Measurements from ENCODE around the gene GOLGA6C.
"Not testable (repeated sequence)": the region's sequence is repeated elsewhere in the genome, so short reads cannot be mapped to it uniquely, and the experiment has no call there.

GOLGA6C gene, protein sequence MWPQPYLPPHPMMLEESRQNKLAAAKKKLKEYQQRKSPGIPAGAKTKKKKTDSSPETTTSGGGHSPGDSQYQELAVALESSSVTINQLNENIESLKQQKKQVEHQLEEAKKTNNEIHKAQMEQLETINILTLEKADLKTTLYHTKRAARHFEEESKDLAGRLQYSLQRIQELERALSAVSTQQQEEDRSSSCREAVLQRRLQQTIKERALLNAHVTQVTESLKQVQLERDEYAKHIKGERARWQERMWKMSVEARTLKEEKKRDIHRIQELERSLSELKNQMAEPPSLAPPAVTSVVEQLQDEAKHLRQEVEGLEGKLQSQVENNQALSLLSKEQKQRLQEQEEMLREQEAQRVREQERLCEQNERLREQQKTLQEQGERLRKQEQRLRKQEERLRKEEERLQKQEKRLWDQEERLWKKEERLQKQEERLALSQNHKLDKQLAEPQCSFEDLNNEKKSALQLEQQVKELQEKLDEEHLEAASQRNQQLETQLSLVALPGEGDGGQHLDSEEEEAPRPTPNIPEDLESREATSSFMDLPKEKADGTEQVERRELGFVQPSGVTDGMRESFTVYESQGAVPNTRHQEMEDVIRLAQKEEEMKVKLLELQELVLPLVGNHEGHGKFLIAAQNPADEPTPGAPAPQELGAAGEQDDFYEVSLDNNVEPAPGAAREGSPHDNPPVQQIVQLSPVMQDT

DNA sequence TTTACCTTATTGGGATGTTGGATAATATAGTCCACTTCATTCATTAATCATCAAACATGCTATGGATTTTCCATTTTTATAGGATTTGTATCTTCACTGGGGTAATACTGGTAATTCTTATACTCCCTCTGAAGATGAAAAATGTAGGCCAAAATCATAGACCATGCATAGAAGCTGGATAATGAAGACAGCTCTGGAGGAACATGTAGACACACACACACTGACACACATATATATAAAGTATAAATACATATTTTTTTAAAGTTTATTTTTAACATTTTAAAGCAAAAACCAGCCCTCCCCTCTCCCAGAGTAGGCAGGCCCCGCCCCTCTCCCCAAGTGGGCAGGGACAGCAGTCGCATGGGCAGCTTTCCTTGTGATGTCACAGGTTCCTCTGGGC lies at the start of gene GOLGA6C:
GOLGA6C (plus strand) TSS at position 301 of the 400 bp plus-strand sequence. CDS start 265 bp downstream, outside the sequence.
- DNase-seq (ENCODE audit: low read depth): not testable (repeated sequence)

DNA sequence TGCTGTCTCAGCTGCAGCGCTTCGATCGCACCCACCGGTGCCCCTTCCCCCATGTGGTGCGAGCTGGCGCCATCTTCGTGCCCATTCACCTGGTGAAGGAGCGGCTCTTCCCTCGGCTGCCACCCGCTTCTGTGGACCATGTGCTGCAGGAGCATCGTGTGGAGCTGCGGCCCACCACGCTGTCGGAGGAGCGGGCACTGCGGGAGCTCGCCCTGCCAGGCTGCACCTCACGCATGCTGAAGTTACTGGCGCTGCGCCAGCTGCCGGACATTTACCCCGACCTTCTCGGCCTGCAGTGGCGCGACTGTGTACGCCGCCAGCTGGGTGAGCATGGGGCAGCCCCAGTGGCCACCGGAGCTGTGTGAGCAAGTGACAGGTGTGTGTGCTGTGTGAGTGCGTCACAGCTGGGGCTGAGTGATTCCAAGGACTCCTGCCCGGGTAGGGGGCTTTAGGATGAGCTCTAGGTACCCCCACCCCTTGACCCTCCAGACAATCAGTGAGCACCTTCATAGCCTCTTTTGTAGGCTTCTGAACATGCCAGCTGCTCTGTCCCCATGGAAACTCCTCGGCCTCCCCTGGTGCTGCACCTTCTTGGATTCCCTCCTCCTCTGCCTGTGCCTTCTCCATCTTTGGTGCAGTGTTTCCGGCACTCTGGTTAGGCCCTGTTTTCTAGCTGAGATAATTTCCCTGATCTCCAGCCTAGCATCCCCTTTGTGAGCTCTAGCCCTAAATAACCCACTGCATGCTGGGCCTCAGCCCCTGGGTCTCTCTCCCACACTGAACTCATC lies 49.4 kb upstream of the GOLGA6C start:
- no peak for DNase-seq (ENCODE audit: low read depth)

DNA sequence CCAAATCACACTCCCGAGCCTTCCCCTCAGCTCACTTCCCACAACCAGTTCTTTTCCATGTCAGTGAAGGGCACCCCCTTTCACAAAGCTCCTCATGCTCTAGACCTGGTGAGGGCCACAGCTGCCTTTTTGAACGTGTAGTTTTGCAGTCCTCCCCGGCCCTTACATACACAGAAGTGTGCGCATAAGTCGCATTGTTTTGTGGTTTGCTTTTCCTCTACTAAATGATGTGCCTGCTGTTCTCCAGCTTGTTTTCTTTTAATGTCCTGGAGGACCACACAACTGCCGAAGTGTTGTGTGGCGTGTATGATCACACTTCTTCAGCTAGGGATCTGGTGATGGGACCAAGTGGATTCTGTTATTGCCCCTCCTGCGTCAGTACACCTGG lies 48.9 kb upstream of the GOLGA6C start:
- DNase-seq (ENCODE audit: low read depth): no peak

DNA sequence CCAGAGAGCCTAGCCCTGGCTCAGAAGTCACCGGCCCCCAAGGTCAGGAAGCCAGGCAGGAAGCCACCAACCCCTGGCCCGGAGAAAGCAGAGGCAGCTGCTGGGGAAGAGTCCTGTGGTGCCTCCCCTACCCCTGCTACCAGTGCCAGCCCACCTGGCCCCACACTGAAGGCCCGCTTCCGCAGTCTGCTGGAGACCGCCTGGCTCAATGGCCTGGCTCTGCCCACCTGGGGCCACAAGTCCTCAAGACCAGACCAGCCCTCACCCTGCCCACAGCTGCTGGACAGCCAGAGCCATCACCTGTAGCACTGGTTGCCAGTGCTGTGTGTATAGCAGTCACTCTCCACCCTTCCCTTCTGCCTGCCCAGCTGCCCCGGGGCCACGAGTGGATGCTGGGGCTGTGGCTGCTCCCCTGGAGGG lies 47.3 kb upstream of the GOLGA6C start:
- no peak for DNase-seq (ENCODE audit: low read depth)

DNA sequence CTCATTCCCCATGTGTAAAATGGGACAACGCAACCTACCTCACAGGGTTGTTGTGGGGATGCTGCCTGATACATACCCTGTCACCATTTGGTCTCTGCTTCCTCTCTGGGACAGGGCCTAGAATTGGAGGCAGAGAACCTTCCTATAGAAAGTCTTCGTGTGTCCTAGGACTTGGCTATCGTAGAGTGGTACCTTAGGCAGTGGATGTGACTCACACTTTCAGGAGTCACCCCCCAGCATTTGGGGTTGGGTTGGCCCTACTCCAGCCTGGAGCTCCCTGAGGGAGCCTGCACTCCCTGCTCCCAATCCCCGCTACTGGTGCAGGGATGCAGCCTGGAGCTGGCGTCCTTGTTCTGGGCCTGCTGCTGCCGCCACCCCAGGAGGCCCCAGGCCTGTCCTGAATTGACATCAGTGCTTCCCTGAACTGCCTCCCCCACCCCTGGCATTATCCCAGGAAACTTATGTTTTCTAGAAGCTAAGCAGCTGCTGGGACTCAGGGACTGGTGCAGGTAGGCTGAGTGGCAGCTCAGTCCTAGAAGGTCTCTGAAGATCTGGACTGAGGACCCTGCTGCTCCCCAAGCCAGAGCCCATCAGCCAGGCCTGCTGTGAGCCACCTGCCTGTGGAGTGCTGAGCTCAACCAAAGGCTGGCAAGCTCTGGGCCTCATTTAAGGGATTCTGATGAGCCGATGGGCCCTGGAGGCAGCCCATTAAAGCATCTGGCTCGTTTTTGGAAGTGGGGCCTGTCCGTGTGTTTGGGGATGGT lies 46.5 kb upstream of the GOLGA6C start:
- no peak for DNase-seq (ENCODE audit: low read depth)

DNA sequence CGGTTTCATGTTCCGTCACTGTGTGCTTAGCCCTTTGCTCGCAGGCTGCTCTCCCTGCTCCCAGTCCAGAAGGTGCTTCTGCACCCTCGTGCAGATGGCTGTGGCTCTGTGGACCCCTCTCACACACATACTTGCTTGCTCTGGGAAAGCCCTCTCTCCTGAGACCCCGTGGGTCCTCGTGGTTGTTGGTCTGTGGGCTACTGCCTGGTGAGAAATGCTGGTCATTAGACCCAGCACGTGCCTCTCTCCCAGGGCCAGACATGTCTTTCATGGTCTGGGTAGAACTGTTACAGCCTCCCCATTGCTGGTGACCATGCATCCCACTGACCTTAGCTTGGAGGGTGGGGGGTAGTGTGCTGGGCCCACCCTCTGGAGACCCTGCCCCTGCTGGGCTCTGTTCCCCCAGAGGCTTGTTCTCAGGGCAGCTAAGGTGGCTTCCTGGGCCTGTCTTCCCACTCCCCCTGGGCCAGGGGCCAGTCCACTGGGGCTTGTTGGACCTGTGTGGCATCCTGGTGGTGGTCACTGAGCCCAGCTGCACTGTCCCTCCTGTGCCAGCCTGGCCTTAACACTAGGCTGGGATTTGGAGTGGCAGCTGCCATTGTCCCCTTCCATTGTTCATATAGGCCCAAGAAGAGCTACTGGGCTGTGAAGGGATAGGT lies 45.8 kb upstream of the GOLGA6C start:
- no peak for DNase-seq (ENCODE audit: low read depth)

DNA sequence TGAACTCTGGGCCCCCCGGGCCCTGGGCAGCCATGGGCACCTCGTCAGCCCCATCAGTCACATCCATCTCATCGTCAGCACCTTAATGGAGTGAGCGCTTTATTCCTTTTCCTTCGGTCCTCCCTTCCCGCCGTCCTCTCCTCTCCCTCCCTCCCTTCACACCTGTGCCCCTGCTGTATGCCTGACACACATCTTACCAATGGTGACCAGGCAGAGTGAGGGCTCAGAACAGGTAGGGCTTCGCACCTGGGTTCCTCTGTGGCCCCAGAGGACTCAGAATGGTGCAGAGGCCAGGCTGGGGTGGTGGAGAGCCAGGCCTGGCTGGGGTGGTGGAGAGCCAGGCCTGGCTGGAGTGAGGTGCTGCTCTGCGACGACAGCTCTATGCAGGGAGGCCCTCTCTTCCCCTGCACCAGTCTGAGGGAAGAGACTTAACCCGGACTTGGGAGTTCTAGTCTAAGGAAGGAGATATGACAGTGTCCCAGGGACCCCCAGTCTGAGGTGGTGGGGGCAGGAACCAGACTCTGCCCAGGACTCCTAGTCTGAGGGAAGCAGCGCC lies 44.8 kb upstream of the GOLGA6C start:
- no peak for DNase-seq (ENCODE audit: low read depth)

DNA sequence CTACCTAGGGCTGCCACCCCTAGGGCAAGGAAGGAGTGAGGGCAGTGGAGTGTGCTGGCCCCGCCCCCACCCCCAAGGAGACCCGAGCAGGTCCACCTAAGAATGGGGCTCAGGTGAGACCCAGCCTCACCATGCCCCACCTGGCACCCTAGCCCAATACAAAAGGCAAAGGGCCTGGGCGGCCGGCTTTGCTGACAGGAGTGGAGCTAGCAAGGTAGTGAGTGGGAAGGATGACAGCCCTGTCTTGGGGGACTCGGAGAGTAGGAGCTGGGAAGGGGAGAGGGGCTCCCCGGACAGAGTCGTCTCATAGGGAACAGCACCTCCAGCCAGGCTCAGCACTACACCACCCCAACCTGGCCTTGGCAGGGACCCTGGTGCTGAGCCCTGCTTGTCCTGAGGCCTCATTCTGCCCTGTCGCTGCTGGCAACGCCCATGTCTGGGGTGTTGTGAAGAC lies 44.3 kb upstream of the GOLGA6C start:
- no peak for DNase-seq (ENCODE audit: low read depth)

DNA sequence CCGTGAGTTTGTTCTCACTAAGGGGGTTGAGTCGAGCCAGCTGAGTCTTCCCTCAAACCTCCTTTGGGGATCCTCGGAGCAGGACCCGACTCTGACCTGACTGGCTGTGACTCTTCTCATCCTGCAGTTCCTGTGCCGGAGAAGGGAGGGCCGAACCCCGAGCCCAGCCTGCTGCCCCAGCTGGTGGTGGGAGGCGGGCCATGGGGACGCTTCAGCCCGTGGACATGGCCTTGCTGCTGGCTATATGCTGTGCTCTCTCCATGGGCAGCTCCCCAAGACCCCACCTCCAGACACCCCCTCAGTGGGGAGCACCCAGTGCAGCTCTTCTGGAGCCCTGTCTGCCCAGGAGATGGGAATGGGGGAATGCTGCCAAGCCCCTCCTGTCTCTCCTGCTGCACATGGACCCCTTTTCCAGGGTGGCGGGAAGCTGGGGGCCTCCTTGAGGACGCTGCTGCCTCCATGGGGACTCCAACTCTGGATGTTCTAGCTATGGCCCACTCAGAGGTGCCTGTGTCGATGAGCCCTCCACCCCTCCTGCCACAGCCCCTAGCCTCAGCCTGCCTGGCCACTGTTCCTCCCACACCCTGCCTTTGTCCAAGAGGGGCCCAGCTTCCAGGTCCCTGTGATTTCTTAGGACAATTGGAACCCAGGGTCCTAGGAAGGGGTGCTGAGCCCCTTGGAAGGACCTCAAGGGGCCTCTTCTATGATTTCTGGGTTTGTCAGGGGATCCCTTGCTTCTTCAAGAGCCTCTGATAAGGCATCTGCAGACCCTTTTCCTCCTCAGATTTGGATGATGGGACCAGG lies 43.6 kb upstream of the GOLGA6C start:
- no peak for DNase-seq (ENCODE audit: low read depth)

DNA sequence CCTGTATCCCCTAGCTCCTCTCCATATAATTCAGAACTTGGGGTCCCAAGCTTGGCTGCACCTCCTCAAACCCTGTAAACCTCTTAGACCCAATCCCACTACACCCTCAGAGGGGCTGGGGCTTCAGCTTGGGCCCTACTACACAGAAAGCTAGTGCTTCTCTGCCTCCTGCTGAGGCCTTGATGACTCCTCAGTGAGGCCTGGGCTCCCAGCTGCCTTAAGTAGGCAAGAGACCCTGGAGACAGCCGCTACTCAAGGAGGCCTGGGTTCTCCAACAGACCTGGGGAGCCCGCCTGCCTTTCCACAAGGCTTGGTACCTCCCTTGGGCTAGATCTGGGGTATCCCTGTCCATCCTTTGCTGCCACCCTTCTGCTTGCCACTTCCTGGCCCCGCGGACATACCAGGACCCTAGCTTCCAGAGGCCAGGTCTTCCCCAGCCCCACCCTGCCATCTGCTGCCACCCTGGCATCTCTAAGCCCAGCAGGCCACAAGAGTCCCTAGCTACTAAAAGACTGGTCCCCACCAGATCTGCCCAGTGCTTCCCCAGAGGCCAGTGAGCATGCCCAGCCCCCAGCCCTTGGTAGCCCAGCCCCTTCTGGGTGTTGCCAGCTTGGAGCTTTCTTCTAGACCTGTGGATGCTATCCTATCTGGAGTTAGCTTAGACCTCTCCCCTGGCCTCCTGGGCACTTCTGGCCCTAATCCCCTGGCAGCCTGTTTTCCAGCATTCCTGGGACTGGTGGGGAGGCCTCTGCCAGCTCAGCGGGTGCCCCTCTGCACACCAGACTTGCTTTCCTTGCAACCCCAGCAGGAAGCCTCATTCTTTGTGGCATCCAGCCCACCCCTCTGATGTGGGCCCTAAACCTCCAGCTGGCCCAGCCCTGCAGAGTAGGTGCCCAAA lies 42.8 kb upstream of the GOLGA6C start:
- DNase-seq (ENCODE audit: low read depth): no peak

DNA sequence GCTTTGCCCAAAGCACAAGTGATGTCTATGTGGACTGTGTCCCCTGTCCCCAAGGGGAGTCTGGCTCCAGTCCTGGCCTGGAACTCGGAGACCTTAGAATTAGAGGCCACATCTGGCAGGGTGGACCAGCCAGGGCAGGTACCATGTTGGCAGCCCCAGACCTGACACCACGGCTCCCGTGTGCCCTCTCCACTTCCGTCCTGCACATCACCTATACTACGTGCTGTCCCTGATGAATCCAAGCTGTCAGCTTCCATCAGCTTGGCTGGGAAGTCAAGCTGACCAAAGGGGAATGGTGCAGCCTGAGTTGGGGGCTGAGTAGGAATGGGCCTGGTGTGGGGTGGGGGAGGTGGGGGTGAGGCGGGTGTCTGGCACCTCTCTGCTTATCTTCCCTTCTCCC lies 41.1 kb upstream of the GOLGA6C start:
- DNase-seq (ENCODE audit: low read depth): no peak

DNA sequence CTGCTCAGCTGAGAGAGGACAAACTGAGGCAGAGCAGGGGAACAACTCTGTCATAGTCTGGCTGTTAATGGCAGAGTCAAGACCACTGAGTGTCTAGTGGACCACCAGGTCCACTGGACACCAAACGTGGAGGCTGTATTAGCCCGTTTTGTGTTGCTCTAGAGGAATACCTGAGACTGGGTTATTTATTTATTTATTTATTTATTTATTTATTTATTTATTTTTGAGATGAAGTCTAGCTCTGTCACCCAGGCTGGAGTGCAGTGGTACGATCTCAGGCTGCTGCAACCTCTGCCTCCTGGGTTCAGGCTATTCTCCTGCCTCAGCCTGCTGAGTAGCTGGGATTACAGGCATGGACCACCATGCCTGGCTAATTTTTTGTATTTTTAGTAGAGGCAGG lies 40.6 kb upstream of the GOLGA6C start:
- DNase-seq (ENCODE audit: low read depth): not testable (repeated sequence)

DNA sequence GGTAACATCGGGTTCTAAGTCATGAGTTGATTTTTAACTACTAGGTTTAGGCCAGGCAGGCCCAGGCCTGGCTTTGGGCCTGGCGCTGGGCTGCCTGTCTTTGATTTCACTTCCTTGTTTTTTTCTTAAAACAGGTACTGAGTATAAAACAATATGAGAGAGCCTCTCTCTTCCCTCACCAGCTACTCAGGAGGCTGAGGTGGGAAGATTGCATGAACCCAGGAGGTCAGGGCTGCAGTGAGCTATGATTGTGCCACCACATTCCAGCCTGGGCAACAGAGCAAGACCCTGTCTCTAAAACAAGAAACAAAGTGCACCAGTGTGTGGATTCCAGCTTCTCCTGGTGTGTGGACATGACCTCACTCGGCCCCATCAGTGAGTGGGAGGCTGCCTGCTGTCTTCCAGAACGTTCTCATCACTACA lies 38.6 kb upstream of the GOLGA6C start:
- not testable (repeated sequence) for DNase-seq (ENCODE audit: low read depth)

DNA sequence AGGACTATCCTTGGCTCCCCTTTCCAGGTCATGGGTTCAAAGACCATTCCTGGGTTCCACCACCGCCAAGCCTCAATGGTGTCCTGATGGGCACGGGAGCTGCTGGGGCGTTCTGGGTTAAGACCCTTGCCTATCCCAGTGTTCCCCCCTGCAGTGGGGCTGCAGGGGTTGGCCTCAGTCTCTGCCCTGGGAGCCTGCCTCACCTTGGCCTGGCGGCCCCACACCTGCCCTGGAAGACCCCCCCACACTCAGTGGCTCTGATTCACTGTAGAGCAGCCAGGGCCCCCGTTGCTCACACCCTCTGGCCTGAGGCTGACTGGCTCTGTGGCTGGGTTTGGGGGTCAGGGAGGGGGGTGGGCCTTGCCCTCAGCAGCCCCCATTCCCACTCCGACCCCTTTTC lies 34.4 kb upstream of the GOLGA6C start:
- no peak for DNase-seq (ENCODE audit: low read depth)

DNA sequence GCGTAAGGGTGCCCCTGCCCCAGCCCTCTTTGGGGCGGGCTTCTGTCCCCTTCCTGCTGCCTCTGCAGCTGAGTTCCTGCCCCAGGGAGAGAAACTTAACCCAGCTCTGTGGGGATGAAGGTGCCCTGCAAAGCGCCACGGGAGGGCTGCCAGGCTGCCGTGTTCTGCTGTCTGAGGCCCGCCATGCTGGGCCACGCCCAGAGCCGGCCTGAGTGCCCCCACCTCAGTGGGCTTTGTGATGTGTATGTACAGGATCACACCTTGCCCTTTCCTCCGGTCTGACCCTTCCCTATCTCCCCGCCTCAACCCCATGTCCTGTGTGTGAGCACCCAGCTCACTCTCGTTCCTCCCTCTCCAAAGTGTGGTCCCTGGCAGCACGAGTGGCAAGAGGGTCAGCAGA lies 33.9 kb upstream of the GOLGA6C start:
- no peak for DNase-seq (ENCODE audit: low read depth)

DNA sequence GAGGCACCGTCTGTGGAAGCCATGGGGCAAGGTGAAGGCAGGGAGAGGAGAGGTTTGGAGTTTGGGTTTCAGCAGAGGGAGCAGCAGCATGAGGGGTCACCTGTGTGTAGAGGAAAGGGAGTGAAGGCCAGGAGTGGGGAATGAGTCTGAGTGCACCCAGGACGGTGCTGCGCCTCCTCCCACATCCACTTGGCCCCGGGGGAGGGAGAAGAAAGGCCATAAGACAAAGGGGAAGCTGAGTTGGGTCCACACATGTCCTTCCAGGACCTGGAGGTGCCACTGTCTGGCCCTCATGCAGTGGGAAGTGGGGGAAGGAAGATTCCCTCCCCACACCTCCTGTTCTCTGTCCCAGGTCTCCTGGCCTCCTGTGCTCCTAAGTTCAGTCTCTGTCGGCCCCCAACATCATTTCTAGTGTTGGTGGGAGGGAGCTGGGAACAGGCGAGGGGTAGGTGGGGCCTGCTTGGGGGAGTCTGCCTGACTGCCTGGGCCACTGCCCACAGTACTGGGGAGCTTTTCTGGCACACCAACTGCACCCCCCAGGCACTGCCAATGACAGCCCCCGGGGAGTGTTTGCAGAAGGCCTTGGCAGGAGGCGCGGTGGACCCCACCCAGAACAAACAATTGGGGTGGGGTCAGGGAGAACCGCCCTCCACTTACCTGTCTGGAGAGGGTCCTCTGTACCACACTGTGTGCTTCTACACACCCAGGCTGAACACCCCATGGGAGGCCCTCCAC lies 32.9 kb upstream of the GOLGA6C start:
- DNase-seq (ENCODE audit: low read depth): not testable (repeated sequence)

DNA sequence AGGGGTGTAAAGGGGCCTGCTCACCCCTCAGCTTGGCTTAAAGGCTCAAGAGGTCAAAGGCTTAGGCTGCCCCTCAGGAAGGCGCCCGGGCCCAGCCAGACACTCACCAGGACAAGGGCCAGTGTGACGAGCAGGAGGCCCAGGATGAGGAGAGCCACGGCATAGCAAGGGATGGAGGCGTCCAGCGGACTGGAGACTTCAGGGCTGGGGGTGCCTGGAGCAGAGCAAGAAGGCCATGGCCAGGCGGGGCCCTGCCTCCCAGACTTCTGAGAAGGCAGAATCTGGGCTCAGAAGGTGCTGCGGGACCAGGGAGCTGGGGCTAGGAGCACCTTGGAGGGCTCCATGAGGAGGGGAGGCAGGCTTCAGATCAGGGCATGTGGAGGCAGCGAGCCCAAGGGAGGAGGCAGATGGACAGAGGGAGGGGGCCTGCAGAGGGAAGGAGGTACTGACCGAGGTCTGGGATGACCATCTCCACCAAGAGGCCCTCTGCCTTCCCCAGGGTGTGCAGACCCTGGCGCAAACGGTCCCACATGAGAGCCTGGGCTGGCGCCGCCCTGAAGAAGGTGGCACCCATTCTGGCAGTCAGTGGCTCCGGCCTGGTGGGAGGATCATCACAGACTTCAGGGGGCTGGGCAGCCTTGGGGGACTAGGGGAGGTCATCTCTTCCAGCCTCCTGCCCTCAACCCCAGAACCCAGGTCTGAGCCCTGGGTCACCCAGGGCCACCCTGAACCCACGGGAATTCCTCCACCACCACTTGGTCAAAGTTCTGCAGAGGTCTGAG lies 32.0 kb upstream of the GOLGA6C start:
- DNase-seq (ENCODE audit: low read depth): no peak
